Retinal pigment epithelial cell (primary cell): Measurements from ENCODE around the gene KBTBD12.

Experiments used
- DNase-seq: peaks from one replicate; pipeline ENCODE4 v3.0.0-alpha.2; 2010; ENCODE audit warnings: low read depth
- H3K4me3 ChIP-seq: 2 replicates; pipeline ENCODE4 v1.5.1; 2011; ENCODE audit warnings: mild to moderate bottlenecking, low read length, control low read depth, moderate library complexity
- CTCF ChIP-seq: conservative IDR thresholded peaks from 2 replicates; pipeline ENCODE4 v1.5.1; 2011; ENCODE audit warnings: low read depth, low read length, control low read depth, inconsistent platforms

KBTBD12 gene

DNA sequence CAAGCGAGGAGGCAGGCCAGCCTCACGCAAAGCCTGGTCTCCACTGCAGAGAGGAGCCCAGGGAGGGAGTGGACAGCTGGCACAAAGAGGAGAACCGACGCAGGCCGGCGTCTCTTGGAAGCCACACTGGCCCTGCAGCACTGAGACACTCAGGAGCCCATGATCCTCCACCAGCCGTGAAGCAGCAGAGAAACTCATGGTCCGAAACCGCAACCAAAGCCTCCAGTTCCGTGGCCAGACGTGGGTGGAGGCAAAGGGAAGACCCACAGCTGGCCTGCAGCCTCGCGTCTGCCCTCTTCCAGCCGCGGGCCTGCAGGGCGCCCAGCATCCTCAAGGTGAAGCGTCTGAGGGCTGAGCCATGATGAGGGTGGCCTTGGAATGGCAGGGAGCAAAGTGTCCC, 75.0 kb downstream of the KBTBD12 start:
- no peak for TF ChIP-seq CTCF
- no peak for DNase-seq
- no peak overlapping the region for H3K4me3 ChIP-seq

DNA sequence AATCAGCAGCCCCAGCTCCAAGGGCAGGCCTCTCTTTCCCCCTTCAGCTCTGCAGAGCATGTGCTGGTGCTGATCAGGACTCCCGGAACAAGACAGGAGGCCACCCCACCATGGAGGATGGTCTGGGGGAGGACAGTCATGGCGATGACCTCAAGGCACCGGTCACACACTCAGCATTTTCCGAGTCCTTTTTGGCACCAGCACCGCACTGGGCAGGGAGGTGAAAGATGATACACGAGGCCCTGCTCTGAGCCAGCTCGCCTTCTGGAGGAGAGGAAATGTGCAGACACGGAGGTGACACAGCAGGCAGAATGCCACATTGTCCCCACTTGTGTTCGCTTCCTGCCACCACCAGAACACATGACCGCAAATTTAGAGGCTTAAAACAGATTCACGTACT, 75.4 kb downstream of the KBTBD12 start:
- no peak for TF ChIP-seq CTCF
- H3K4me3 ChIP-seq: no peak overlapping the region
- no peak for DNase-seq

DNA sequence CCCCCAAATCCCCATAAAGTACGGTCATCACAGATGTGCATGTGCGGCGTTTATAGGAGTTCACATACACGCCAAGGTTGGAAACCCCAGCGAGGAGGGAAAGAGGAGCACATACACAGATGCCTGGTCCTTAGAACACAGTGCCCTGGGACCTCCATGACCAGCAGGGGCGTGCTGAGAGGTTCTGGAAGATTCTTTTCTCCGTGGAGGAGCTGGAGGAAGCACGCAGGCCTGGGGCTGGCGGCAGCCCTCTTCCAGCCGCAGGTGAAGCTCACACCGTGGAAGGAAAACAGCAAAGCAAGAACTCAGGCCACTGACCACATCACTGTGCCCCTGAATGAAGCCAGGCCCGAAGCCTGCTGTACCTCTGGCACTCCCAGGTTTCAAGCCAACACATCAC, 76.2 kb downstream of the KBTBD12 start:
- TF ChIP-seq CTCF: no peak
- no peak for DNase-seq
- no peak overlapping the region for H3K4me3 ChIP-seq

- DNase-seq: no peak
- no peak overlapping the region for H3K4me3 ChIP-seq
- no peak for TF ChIP-seq CTCF
These were observed 76.6 kb downstream of the KBTBD12 start for GRCh38 chr3:127991681-127992080.

DNA sequence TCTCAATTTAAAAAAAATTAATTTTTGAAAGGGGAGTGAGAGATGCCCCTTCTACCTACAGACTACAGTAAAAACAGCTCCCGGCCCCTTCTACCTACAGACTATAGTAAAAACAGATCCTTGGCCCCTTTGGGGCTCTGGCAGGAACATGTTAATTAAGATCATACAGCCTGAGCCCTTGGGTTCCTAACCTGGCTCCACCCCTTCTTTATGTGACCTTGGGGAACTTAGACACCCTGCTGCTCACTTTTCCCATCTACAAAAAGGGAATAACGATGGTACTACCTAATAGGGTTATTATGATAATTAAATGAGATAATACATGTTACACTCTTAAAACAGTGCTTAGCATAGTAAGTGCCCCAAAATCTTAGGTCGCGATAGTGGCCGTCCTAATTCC, 77.1 kb downstream of the KBTBD12 start:
- DNase-seq: no peak

DNA sequence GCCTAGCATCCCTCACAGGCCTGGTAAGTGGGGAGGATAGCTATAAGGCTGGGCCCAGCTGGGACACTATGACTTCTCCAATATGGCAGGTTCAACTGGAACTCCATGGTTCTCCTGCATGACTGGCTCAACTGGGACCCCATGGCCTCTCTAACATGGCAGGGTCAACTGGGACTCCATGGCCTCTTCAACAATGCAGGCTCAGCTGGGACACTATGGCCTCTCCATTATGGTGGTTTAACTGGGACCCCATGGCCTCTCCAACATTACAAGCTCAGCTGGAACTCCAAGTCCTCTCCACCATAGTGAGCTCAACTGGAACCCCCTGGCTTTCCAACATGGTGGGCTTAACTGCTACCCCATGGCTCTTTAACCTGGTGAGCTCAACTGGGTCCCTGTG, 79.0 kb downstream of the KBTBD12 start:
- H3K4me3 ChIP-seq: no peak overlapping the region
- no peak for TF ChIP-seq CTCF
- DNase-seq: no peak

More for the DNA sequence above, 77.1 kb downstream of the KBTBD12 start:
- TF ChIP-seq CTCF: no peak
- H3K4me3 ChIP-seq: no peak overlapping the region

DNA sequence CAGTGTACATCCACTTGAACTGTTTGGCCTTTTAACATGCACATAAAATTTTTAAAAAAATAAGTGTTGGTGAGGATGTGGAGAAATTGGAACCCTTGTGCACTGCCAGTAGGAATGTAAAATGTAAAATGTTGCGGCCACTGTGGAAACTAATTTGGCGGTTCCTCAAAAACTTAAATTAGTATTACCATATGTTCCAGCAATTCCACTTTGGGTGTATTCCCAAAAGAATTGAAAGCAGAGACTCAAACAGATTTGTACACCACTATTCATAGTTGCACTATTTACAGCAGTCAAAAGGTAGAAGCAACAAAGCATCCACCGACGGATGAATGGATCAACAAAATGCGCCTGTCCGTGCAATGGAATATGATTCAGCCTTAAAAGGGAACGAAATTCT, 82.0 kb downstream of the KBTBD12 start:
- no peak overlapping the region for H3K4me3 ChIP-seq
- no peak for TF ChIP-seq CTCF
- DNase-seq: no peak
